K562 (cell line): ENCODE measurements around the gene UBE2I. TPM values are rescaled to one million over a fixed set of nuclear protein-coding genes. Genes with fewer than 3 reads are reported as not detected.

Experiments used
- ATAC-seq: fragments of 200-7000 bp; cut with Tn5 transposase; 3 replicates; pipeline ENCODE4 v1.9.1; 2020; ENCODE audit warnings: moderate library complexity
- BruUV-seq: library from RNA; stranded (reverse); fragments of 400-500 nt; replicated peaks from 2 replicates; lab custom pipeline; 2021; lab: Mats Ljungman, UMichigan
- CTCF ChIA-PET: fragments of 300-600 bp; formaldehyde crosslinking; extraction: SDS; loops from one replicate; lab custom pipeline; 2021; ENCODE audit warnings: low intra/inter-chr PET ratio; lab: Yijun Ruan, JAX
- POLR2A ChIA-PET: fragments of 300-600, 350-650 bp; sonication (Branson Sonifier 250); formaldehyde crosslinking; extraction: SDS; loops from one replicate; lab custom pipeline; 2021; ENCODE audit warnings: antibody characterized with exemption, inconsistent platforms; lab: Yijun Ruan, JAX
- DNase-seq, 4 experiments: peaks; one replicate each; pipeline versions ENCODE4 v3.0.0 to v3.0.0-alpha.2; 2011 to 2018; ENCODE audit warnings: low spot score in 3 of 4, mixed read lengths in 3 of 4; ENCODE audit errors: extremely low read depth in 1 of 4
- FAIRE-seq: peaks from 2 replicates; lab custom pipeline; 2011; peaks lifted over from hg19 to GRCh38; lab: Jason Lieb, UNC
- H2AFZ ChIP-seq: 2 replicates; pipeline ENCODE4 v1.6.0; 2011; ENCODE audit warnings: low read depth, low read length, control low read depth, inconsistent platforms
- H3K27ac ChIP-seq: fragments of 200-600 bp; 3 replicates; pipeline ENCODE4 v1.8.0; 2011; ENCODE audit warnings: low read depth, mild to moderate bottlenecking, control low read depth, inconsistent platforms, low read length, moderate library complexity, mixed read lengths; ENCODE audit errors: extremely low read depth
- H3K27me3 ChIP-seq, 2 experiments: fragments of 300-600 bp in 1 of 2; 2 replicates in 1 of 2; 3 replicates in 1 of 2; pipeline versions ENCODE4 v1.6.0 to v1.8.0; 2011; ENCODE audit warnings: inconsistent platforms in 2 of 2, low read length in 2 of 2, mild to moderate bottlenecking in 1 of 2, mixed read lengths in 1 of 2, moderate library complexity in 1 of 2; ENCODE audit not compliant: control insufficient read depth in 2 of 2, insufficient read depth in 2 of 2
- H3K36me3 ChIP-seq: fragments of 300-600 bp; 3 replicates; pipeline ENCODE4 v1.8.0; 2011; ENCODE audit warnings: mild to moderate bottlenecking, low read length, inconsistent platforms; ENCODE audit not compliant: control insufficient read depth, insufficient read depth
- H3K4me1 ChIP-seq, 2 experiments: fragments of 200-600 bp in 1 of 2; replicated peaks in 1 of 2; 2 replicates in 1 of 2; 3 replicates in 1 of 2; pipeline versions ENCODE4 v1.5.1 to v1.8.0; 2011; ENCODE audit warnings: inconsistent platforms in 2 of 2, low read length in 2 of 2, mild to moderate bottlenecking in 1 of 2, mixed read lengths in 1 of 2, moderate library complexity in 1 of 2; ENCODE audit not compliant: control insufficient read depth in 2 of 2, insufficient read depth in 2 of 2
- H3K4me2 ChIP-seq: 2 replicates; pipeline ENCODE4 v1.6.1; 2011; ENCODE audit warnings: low read length, control low read depth, inconsistent platforms, mixed read lengths; ENCODE audit not compliant: insufficient read depth
- H3K4me3 ChIP-seq: fragments of 200-600 bp; sonication (generic), shearing (Covaris generic); 2 replicates; pipeline ENCODE4 v1.5.1; 2016; ENCODE audit warnings: control low read depth, inconsistent platforms
- H3K79me2 ChIP-seq: fragments of 200-600 bp; 3 replicates; pipeline ENCODE4 v1.8.0; 2011; ENCODE audit warnings: low read length, inconsistent platforms; ENCODE audit not compliant: control insufficient read depth, insufficient read depth
- H3K9ac ChIP-seq, 2 experiments: 2 replicates each; pipeline versions ENCODE4 v1.6.0 to v1.6.1; 2011; ENCODE audit warnings: low read depth in 2 of 2, low read length in 2 of 2, control low read depth in 1 of 2, inconsistent platforms in 1 of 2, mild to moderate bottlenecking in 1 of 2, mixed read lengths in 1 of 2; ENCODE audit not compliant: insufficient read depth in 1 of 2
- H3K9me1 ChIP-seq: one replicate; pipeline ENCODE4 v1.6.0; 2011; ENCODE audit warnings: inconsistent platforms, mild to moderate bottlenecking, low read length, moderate library complexity; ENCODE audit not compliant: control insufficient read depth, insufficient read depth
- H3K9me3 ChIP-seq: replicated peaks from 2 replicates; pipeline ENCODE4 v1.5.1; 2011; ENCODE audit warnings: low read depth, low read length, inconsistent platforms; ENCODE audit not compliant: control insufficient read depth, insufficient read depth
- H4K20me1 ChIP-seq: replicated peaks from 2 replicates; pipeline ENCODE4 v1.6.1; 2011; ENCODE audit warnings: low read length, inconsistent platforms, mixed read lengths; ENCODE audit not compliant: control insufficient read depth, insufficient read depth
- NFIC ChIP-seq: fragments of 450-650 bp; IDR thresholded peaks from 2 replicates; pipeline ENCODE4 v1.6.1; 2017; ENCODE audit warnings: mild to moderate bottlenecking, inconsistent platforms
- SLC30A9 ChIP-seq: fragments of 250-450 bp; sonication (Bioruptor Pico); IDR thresholded peaks from 2 replicates; pipeline ENCODE4 v1.8.0; 2022; ENCODE audit warnings: mild to moderate bottlenecking, moderate library complexity
- ZKSCAN1 ChIP-seq: fragments of 150-350 bp; IDR thresholded peaks from 2 replicates; pipeline ENCODE4 v1.6.1; 2016; ENCODE audit warnings: low read depth, low read length
- WGBS: fragments of 100-300 bp; shearing (Covaris generic); methylation state at CpG from one replicate; pipeline ENCODE4 v1.1.6; 2016; ENCODE audit warnings: low coverage, mixed read lengths; ENCODE audit not compliant: insufficient coverage; ENCODE audit errors: missing lambda C conversion rate; 5-methylcytosine and 5-hydroxymethylcytosine counted together
- in situ Hi-C: fragments of 300-500 bp; cut with MboI; formaldehyde crosslinking; loops from 4 replicates; pipeline ENCODE4 v1.15.0; 2018; ENCODE audit warnings: inconsistent platforms, mixed read lengths
- intact Hi-C: fragments of 100-400 bp; cut with micrococcal nuclease; formaldehyde crosslinking; loops from 2 replicates; pipeline ENCODE4 v1.14.2; 2022
- polyA plus RNA-seq, 8 experiments: library from polyadenylated mRNA; depleted of rRNA in 4 of 8; stranded (reverse) in 5 of 8; unstranded in 3 of 8; fragments of >200 nt; fragmentation: Nextera tagmentation in 2 of 8; fragmentation: Illumina TruSeq in 1 of 8; extraction: Ambion mirVana in 2 of 8; extraction: Trizol in 1 of 8; gene quantifications; 2 replicates each; pipeline versions ENCODE4 v1.2.1 to v1.2.3, GENCODE V29; 2011 to 2014; ENCODE audit warnings: inconsistent platforms in 1 of 8, missing spikeins in 1 of 8
- total RNA-seq, 7 experiments: library from RNA; depleted of rRNA in 6 of 7; stranded (reverse); fragments of >200 nt in 6 of 7; fragmentation: Illumina TruSeq in 2 of 7; extraction: Trizol in 2 of 7; gene quantifications; 2 replicates each; pipeline versions ENCODE4 v1.2.1 to v1.2.3, GENCODE V29; 2011 to 2021; ENCODE audit warnings: low replicate concordance in 1 of 7
- TF ChIP-seq, protein P1 (sequence below): fragments of 450-650 bp; formaldehyde crosslinking; IDR thresholded peaks from 2 replicates; pipeline ENCODE4 v1.4.0; 2022; ENCODE audit warnings: mild to moderate bottlenecking, moderate library complexity

The UBE2I gene
- total and polyA plus RNA-seq, 9 of the 15 experiments (the other 6 are each of a cell fraction or from before 2014, with no cell fraction given): 36.6 to 254 (median 104) TPM

DNA sequence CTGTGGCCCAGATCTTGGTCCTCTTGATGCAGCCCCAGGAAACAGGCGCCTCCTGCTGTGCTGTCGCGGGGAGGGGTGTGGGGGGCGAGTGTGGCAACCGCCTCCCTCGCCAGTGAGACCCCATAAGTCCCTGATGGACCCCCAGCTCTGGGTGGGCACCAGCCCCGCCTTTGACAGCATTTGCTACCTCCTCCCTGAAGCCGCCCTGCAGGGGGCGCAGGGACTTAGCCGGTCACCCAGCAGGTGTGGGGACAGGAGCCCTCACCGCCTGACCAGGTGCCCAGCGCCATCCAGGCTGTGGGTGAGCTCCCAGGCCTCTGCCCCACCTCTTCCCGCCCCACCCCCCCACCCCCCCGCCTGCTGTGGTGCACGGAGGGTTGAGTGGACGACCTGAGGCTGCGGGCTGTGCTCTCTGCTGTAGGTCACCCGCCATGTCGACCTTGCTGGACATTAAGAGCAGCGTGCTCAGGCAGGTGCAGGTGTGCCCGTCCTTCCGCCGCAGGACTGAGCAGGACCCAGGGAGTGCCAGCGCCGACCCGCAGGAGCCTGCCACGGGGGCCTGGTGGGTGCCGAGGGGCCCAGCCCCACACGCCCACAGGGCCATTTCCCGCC, 28.8 kb downstream of the UBE2I start (continued):
- TF ChIP-seq, protein P1, sequence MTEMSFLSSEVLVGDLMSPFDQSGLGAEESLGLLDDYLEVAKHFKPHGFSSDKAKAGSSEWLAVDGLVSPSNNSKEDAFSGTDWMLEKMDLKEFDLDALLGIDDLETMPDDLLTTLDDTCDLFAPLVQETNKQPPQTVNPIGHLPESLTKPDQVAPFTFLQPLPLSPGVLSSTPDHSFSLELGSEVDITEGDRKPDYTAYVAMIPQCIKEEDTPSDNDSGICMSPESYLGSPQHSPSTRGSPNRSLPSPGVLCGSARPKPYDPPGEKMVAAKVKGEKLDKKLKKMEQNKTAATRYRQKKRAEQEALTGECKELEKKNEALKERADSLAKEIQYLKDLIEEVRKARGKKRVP: no peak

DNA sequence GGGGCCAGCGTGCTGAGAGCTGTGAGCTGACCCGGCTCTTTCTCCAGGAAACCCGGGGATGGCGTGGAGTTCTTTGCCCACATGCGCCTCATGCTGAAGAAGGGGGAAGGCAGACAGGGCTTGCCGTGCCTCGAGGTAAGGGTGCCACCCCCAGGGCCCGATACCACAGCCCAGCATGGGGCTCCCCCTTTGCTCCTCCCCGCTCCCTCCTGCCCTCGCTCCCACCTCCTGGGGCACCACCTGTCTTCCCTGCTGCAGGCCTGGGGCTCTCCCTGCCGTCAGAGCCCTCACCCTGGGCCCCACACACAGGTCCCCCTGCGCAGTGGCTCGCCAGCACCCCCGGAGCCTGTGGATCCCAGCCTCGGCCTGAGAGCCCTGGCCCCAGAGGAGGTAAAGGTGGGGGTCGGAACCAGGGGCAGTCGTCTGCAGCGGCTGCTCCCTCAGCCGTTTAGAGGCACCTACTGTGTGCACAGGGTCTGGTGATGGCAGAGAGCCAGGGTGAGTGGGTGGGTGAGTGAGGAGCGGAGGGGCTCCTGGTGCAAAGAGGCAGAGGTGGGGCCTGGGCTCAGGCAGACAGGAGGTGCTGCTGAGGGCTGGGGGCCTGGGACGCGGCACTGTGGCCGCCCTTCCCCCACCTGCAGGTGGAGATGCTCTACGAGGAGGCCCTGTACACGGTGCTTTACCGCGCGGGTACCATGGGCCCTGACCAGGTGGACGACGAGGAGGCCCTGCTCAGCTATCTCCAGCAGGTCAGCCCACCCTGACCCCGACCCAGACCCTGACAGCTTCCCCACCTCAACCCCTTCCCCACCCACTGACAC, 29.6 kb downstream of the UBE2I start:
- Histone ChIP-seq H3K4me2 (no peak overlapping the region), H3K79me2 (no peaks in the 10 kb centered on the region), H3K4me1 (peaks cover 6 to 90% of the 10 kb centered on the region in 2 experiments), H3K9me3 (no peaks in the 10 kb centered on the region), H3K36me3 (no peaks in the 10 kb centered on the region), H3K27me3 (peaks cover 6 to 19% of the 10 kb centered on the region in 2 experiments; a peak in 3 of 5 replicates), H3K9me1 (no peaks in the 10 kb centered on the region), H2AFZ (no peak overlapping the region), H3K4me3 (no peak overlapping the region), H4K20me1 (0 out of 2 replicates have a peak, but pooled peaks cover 14% of the 10 kb centered on the region), H3K9ac (no peak overlapping the region), H3K27ac (no peak overlapping the region)
- TF ChIP-seq NFIC (0 out of 2 replicates have a peak, but pooled peaks have one; percentile 13), SLC30A9 (CRISPR knock-in tag) (no peak), ZKSCAN1 (peak; percentile 78)
- no peak for FAIRE-seq
- POLR2A ChIA-PET: no interaction called here
- no peak for DNase-seq
- WGBS: 14% methylated on average over 16 of the region's 31 CpGs
- no TSS peak for BruUV-seq
- CTCF ChIA-PET: no interaction called here
- intact Hi-C loops: no loop called here
- in situ Hi-C loops: no loop called here
- no peak for ATAC-seq
